HG03139 (cell line): ENCODE results near the gene TKT.

Experiments
- ATAC-seq: cut with Tn5 transposase; IDR thresholded peaks from one replicate; pipeline ENCODE4 v1.9.1; 2021; ENCODE audit not compliant: unreplicated experiment

Gene TKT

GRCh38 chr3:53240989-53241972 is 14.5 kb downstream of the TKT start:
- ATAC-seq = no peak

GRCh38 chr3:53239800-53240199 is 16.0 kb downstream of the TKT start:
- no peak for ATAC-seq

- no peak for ATAC-seq
Measured at GRCh38 chr3:53238886-53239285, 16.9 kb downstream of the TKT start.

GRCh38 chr3:53238051-53238850 is 17.6 kb downstream of the TKT start:
- ATAC-seq = no peak

- ATAC-seq = no peak
Measured at GRCh38 chr3:53236112-53236841, 19.5 kb downstream of the TKT start.

- no peak for ATAC-seq
Measured at GRCh38 chr3:53235545-53235944, 20.3 kb downstream of the TKT start.

- ATAC-seq = no peak
Measured at GRCh38 chr3:53234841-53235232, 21.0 kb downstream of the TKT start.

- no peak for ATAC-seq
Measured at GRCh38 chr3:53234130-53234840, 21.5 kb downstream of the TKT start.

GRCh38 chr3:53232641-53233377 is 23.0 kb downstream of the TKT start:
- ATAC-seq = no peak

- ATAC-seq = no peak
Measured at GRCh38 chr3:53231532-53232511, 24.0 kb downstream of the TKT start.

- ATAC-seq = no peak
Measured at GRCh38 chr3:53230789-53231188, 25.0 kb downstream of the TKT start.

GRCh38 chr3:53230041-53230621 is 25.7 kb downstream of the TKT start:
- ATAC-seq = no peak

- no peak for ATAC-seq
Measured at GRCh38 chr3:53229606-53230005, 26.2 kb downstream of the TKT start.

- no peak for ATAC-seq
Measured at GRCh38 chr3:53229171-53229570, 26.7 kb downstream of the TKT start.

GRCh38 chr3:53227993-53228885 is 27.6 kb downstream of the TKT start:
- no peak for ATAC-seq

GRCh38 chr3:53226841-53227407 is 28.9 kb downstream of the TKT start:
- ATAC-seq = no peak
